Heart right ventricle (tissue), 16 donors: ENCODE measurements around the gene TOR3A. TPM values are rescaled to one million over a fixed set of nuclear protein-coding genes. Genes with fewer than 3 reads are reported as not detected.

ENCODE experiments used
- ATAC-seq, 8 donors: fragments of 200-7000 bp; cut with Tn5 transposase; one replicate each; pipeline ENCODE4 v1.9.1; 2020; ENCODE audit warnings: mild to moderate bottlenecking in 8 of 8, moderate library complexity in 8 of 8, moderate number of reproducible peaks in 1 of 8
- DNase-seq, 2 donors: peaks; one replicate each; pipeline ENCODE4 v3.0.0-alpha.2; 2020
- H3K27ac ChIP-seq, 10 donors: fragments of 200-600 bp; sonication (generic) in 2 of 10; one replicate each; pipeline versions ENCODE4 v1.5.0 to v1.8.0; 2020 to 2022; ENCODE audit warnings: mild to moderate bottlenecking in 3 of 10
- H3K27me3 ChIP-seq, 7 donors: fragments of 200-600 bp; one replicate each; pipeline ENCODE4 v1.8.0; 2021 to 2022; ENCODE audit warnings: mild to moderate bottlenecking in 2 of 7
- H3K36me3 ChIP-seq, 9 donors: fragments of 200-600 bp; sonication (generic) in 1 of 9; one replicate each; pipeline versions ENCODE4 v1.5.0 to v1.8.0; 2020 to 2022; ENCODE audit warnings: mild to moderate bottlenecking in 2 of 9
- H3K4me1 ChIP-seq, 9 donors: fragments of 200-600 bp; sonication (generic) in 1 of 9; one replicate each; pipeline versions ENCODE4 v1.5.0 to v1.8.0; 2020 to 2022; ENCODE audit warnings: mild to moderate bottlenecking in 4 of 9
- H3K4me3 ChIP-seq, 10 donors: fragments of 200-600 bp; sonication (generic) in 2 of 10; one replicate each; pipeline versions ENCODE4 v1.5.0 to v1.8.0; 2020 to 2022; ENCODE audit warnings: mild to moderate bottlenecking in 7 of 10, moderate library complexity in 2 of 10
- H3K9me3 ChIP-seq, 11 donors: fragments of 200-600 bp in 10 of 11; sonication (generic) in 2 of 11; one replicate each; pipeline versions ENCODE4 v1.5.0 to v1.8.0; 2013 to 2022; ENCODE audit warnings: mild to moderate bottlenecking in 2 of 11, control low read depth in 1 of 11, moderate library complexity in 1 of 11
- CTCF ChIP-seq, 9 donors: fragments of 200-600 bp; sonication (generic) in 2 of 9; IDR thresholded peaks; one replicate each; pipeline versions ENCODE4 v1.5.0 to v1.8.0; 2021 to 2022; ENCODE audit warnings: antibody characterized with exemption in 9 of 9, mild to moderate bottlenecking in 5 of 9, moderate library complexity in 1 of 9
- WGBS, 2 donors: extraction: QIAGEN DNeasy Blood & Tissue Kit; methylation state at CpG; one replicate each; pipeline ENCODE4 v1.1.7; 2013; ENCODE audit warnings: inconsistent platforms in 1 of 2; 5-methylcytosine and 5-hydroxymethylcytosine counted together
- intact Hi-C, 10 donors: fragments of 100-400 bp; cut with DNase I; formaldehyde crosslinking; loops; one replicate each; pipeline versions ENCODE4 v1.11.1 to v1.14.2; 2022
- long read RNA-seq, 3 donors: library from polyadenylated mRNA; unstranded; transcript quantifications; one replicate each; pipeline ENCODE4 v2.0.0, GENCODE V29; 2020 to 2021
- polyA plus RNA-seq, 2 donors: library from polyadenylated mRNA; stranded (reverse); fragments of 200-250 nt; gene quantifications; one replicate each; pipeline ENCODE4 v1.2.3, GENCODE V29; 2013
- total RNA-seq, 10 donors: library from RNA; stranded (reverse); fragmentation: NEBNext Ultra II Directional in 3 of 10; extraction: Animal tissue kit (Norgen Biotek cat#: 25700) in 3 of 10; gene quantifications; one replicate each; pipeline versions ENCODE4 v1.2.1 to v1.2.4, GENCODE V29; 2021 to 2023
- donor health status: Arrhythmogenic right ventricular cardiomyopathy.
- donor health status: ischemic (EF 13 %, LVEDD 7.1; RV severe dilation, severe dysfunction).
- donor health status: healthy with polysubstance abuse.
- donor health status: DM: no; HTN: yes; CAD: no.
- donor health status: DM: no; HTN: no; CAD: no.
- donor health status: ischemic (EF 25% LVEDD 6.9; RV normal size, moderate dysfunction).
- donor health status: ischemic (EF 25% LVEDD 5.7; RV mildly dilated, moderate dysfunction).
- donor health status: healthy.
- donor health status: DM: yes; HTN: yes; CAD: no.
- donor health status: Ischemic cardiomyopathy.
- donor health status: ischemic (EF 35%, LVEDD 5.7; RV mildly dilated, moderate dysfunction).
- donor health status: nonischemic (EF 11% LVEDD 7.7; RV severe dilation, severe dysfunction).
- donor health status: DM: yes; HTN: yes; CAD: no.
- donor health status: PGD.
- donor health status: ischemic (EF 29% LVEDD 5.4; RV normal size, mild dysfunction).
- donor health status: nonischemic (EF 23%, LVEDD 6.1; RV moderate dilation, normal function).

The TOR3A gene
- 10 to 100 TPM in 6 of 10 donors, 1 to 10 TPM in 4; 6.8 to 18.0 (median 10.9) TPM for total RNA-seq
- 10 to 100 TPM in 1 of 2 donors, 1 to 10 TPM in 1; 5.9 to 16.8 TPM for polyA plus RNA-seq
- long read RNA-seq, donor 1, transcript TOR3A-203 (6 exons, 2,724 nt): major isoform, 18 of 30 reads
- long read RNA-seq, donor 1, partial matches to known transcripts: 6 of 30 reads
- long read RNA-seq, donor 1, other reads (novel, unspliced or antisense): 6 of 30 reads
- long read RNA-seq, donor 2, transcript TOR3A-203 (6 exons, 2,724 nt): major isoform, 32 of 41 reads
- long read RNA-seq, donor 2, partial matches to known transcripts: 4 of 41 reads
- long read RNA-seq, donor 2, other reads (novel, unspliced or antisense): 5 of 41 reads
- long read RNA-seq, donor 3, transcript TOR3A-203 (6 exons, 2,724 nt): major isoform, 114 of 150 reads
- long read RNA-seq, donor 3, partial matches to known transcripts: 13 of 150 reads
- long read RNA-seq, donor 3, other reads (novel, unspliced or antisense): 23 of 150 reads

DNA sequence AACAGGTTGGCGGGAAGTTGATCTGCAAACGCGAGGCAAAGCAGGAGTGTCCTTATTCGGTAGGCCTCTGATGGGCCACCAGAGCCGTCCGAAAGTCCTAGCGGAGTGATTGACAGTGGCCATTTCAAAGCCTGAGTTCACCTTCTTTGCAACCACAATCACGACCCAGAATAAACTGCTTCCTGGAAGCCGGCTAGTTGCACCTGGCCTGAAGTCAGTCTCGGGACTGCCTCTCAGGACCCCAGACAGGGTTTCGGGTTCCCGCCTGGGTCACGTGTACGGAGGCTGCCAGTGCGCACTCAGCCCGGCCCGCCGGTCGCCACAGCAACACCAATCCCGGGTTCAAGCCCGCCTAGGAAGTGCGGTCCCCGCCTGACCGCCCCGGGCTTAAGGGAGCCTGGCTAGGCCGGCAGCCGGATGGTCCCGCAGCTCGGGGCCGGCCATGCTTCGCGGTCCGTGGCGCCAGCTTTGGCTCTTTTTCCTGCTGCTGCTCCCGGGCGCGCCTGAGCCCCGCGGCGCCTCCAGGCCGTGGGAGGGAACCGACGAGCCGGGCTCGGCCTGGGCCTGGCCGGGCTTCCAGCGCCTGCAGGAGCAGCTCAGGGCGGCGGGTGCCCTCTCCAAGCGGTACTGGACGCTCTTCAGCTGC is at the start of gene TOR3A:
Gene TOR3A, plus strand, starts transcription at position 384 of the 646 bp plus-strand sequence. Its CDS starts 59 bp downstream, at position 443.
- ATAC-seq: peak; percentile 97 to 99 (median 98)
- no peak for TF ChIP-seq CTCF (IDR thresholded peaks at IDR 0.05)

GRCh38 chr1:179034720-179035119 is 47.1 kb upstream of the TOR3A start:
- intact Hi-C loops: no loop called here

More for the DNA sequence above, at the start of gene TOR3A:
- peak within 1 kb of the TSS; percentile 75 to 95 (median 92) for H3K27ac ChIP-seq
- H3K36me3 ChIP-seq: peaks cover 0 to 24% (median 4%) of the 10 kb centered on the region in 9 donors
- WGBS, 2 donors: 0% methylated on average over 48 to 51 of the region's 51 CpGs
- peak within 1 kb of the TSS; percentile 80 to 99 (median 94) for H3K4me3 ChIP-seq
- H3K4me1 ChIP-seq: peaks cover 3 to 28% (median 17%) of the 10 kb centered on the region in 9 donors
- intact Hi-C loops: loop anchor here in 9 of 10 donors (1.0 to 10.0 kb wide), 9 partner anchors 110 to 289 kb away; partner anchors contain the start of genes SOAT1 (in 5 of the 9) and AXDND1 (in 3 of the 9)
- peak; percentile 92 to 93 for DNase-seq
- no peaks in the 10 kb centered on the region for H3K27me3 ChIP-seq
- no peaks in the 10 kb centered on the region for H3K9me3 ChIP-seq

GRCh38 chr1:179036844-179037465 is 44.9 kb upstream of the TOR3A start:
- Histone ChIP-seq H3K27me3 (no peaks in the 10 kb centered on the region), H3K4me1 (peaks cover 0 to 69% (median 50%) of the 10 kb centered on the region in 9 donors), H3K27ac (no peak overlapping the region), H3K4me3 (no peak overlapping the region), H3K36me3 (no peaks in the 10 kb centered on the region), H3K9me3 (no peaks in the 10 kb centered on the region)
- ATAC-seq (no peak), DNase-seq (no peak)
- WGBS, 2 donors: 78 to 85% methylated on average over 2 of the region's 2 CpGs
- no peak for TF ChIP-seq CTCF (IDR thresholded peaks at IDR 0.05)
- intact Hi-C loops: loop anchor here in 1 of 10 donors (1.0 kb wide), 1 partner anchor 21 kb away; no protein-coding TSS in a partner anchor

More at GRCh38 chr1:179034720-179035119, 47.1 kb upstream of the TOR3A start:
- 92 to 94% methylated on average over 1 of the region's 1 CpG for WGBS, 2 donors
- no peaks in the 10 kb centered on the region for H3K36me3 ChIP-seq
- H3K27ac ChIP-seq: peak overlapping the region in 2 of 10 donors; percentile 24 to 43
- DNase-seq: no peak
- peak in 3 of 8 donors; percentile 31 to 50 (median 40) for ATAC-seq
- no peak for TF ChIP-seq CTCF (IDR thresholded peaks at IDR 0.05)
- H3K4me3 ChIP-seq: no peak overlapping the region
- no peaks in the 10 kb centered on the region for H3K9me3 ChIP-seq
- no peaks in the 10 kb centered on the region for H3K27me3 ChIP-seq
- H3K4me1 ChIP-seq: peaks cover 0 to 92% (median 67%) of the 10 kb centered on the region in 9 donors
